Stimulated activated CD8-positive, alpha-beta memory T cell treated with anti-CD3 and anti-CD28 coated beads, Interleukin-4, amount 100 ng/mL, for 24 hours (primary cell): Measurements from ENCODE around the gene ADGRB3.
"Not testable (repeated sequence)": the region's sequence is repeated elsewhere in the genome, so short reads cannot be mapped to it uniquely, and the experiment has no call there.

Source experiments
- DNase-seq: peaks from one replicate; pipeline ENCODE4 v3.0.0-alpha.2; 2020; ENCODE audit warnings: low read depth

The ADGRB3 gene

DNA sequence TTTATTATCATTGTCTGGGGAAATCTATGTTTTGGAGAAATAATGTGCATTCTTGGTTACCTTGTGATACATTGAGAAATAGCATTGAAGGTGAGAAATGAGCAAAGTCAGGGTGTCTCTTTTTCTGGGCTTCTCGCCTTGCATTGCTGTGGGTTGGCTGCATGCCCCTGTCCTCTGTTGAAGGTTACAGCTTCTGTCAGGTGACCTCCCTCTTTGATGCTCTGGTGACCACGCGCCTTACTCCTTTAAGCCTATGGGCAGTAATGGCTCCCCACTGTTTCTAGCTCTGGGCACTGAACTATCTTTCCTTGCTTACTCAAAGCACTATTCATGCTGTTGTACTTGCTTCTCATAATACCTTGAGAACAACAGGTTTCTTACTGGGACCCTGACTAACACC lies 14.6 kb downstream of the ADGRB3 start:
- DNase-seq, result no peak

GRCh38 chr6:68650142-68650541 lies 15.1 kb downstream of the ADGRB3 start:
- DNase-seq, result no peak

DNA sequence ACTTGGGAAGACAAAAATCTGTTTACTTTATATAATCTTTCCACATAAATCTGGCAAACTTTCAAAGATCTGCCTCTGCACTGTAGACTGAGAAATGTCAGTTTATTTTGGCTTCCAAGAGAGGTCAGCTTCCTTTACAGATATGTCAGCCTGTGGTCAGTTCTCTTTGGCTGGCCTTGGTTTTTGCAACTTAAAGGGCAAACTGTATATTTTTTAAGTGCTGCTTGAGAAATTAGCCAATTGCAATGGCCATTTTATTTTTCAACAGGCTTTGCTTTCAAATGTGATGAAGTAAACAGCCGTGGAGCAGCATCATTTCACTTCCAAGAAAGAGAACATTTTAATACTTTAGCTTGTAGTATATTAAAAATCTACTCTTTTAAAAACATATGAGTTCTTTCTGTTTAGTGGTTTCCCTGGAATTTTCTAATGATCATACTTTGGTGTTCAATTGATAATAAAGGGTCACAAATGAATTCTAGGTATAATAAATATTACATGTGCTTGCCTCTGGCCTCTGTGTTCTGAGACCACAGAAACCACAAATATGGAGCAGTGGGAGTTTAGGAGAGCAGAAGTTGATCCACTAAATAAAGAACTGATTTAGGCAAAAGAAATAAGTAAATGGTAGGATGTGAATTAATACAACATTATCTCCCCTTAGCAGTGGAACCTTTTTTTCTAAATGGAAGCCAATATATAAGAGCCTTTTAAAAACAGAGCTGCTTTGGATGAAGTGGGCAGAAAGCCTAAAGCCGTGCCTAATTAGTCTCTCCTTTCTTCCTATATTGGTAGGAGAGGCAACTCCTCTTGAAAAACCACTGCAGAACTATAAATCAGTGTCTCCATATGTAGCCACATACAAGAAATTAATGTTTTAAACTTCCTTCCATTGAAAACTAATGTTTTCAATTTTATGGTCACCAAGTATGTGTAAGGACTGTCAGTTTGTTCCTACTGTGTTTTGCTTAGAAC lies 16.2 kb downstream of the ADGRB3 start:
- no peak for DNase-seq

GRCh38 chr6:68652117-68652536 lies 17.0 kb downstream of the ADGRB3 start:
- no peak for DNase-seq

- DNase-seq, result no peak
Measured at GRCh38 chr6:68653074-68653705, 18.1 kb downstream of the ADGRB3 start.

GRCh38 chr6:68653706-68654089 lies 18.6 kb downstream of the ADGRB3 start:
- DNase-seq, result no peak

GRCh38 chr6:68654134-68654533 lies 19.1 kb downstream of the ADGRB3 start:
- DNase-seq, result no peak

- DNase-seq, result no peak
Measured at GRCh38 chr6:68655028-68655427, 19.9 kb downstream of the ADGRB3 start.

DNA sequence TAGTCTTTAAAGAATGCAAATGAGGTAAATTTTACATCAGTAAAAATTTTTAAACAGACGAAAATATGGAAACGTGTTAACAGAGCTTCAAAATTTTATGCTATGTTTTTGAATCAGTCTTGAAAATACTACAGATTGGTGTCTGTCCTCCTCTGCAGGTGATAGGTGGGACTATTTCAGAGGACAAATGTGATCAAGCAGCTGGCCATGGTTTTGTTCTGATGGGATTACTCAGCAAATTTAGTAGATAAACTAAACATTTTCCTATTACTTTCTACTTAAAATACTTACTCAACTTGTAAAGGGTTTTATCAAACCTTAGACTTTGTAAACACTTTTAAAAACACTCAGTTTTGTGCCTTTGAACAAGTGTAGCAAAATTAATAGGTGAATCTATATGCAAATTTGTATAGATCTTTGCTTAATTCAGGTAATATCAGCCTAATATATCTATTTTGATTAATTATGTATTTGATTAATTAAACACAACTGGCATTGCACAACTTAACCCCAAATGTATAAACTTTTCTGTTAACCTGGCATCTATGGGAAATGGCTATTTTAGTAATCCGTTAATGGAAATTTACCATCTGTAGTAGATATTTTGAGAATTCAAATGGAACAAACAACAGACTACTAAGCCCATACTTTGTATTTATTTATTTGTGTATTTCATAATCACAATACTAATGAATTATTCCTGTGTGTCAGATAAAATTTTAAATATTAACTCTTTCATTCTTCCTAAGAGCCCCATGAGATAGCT lies 22.5 kb downstream of the ADGRB3 start:
- DNase-seq, result no peak

DNA sequence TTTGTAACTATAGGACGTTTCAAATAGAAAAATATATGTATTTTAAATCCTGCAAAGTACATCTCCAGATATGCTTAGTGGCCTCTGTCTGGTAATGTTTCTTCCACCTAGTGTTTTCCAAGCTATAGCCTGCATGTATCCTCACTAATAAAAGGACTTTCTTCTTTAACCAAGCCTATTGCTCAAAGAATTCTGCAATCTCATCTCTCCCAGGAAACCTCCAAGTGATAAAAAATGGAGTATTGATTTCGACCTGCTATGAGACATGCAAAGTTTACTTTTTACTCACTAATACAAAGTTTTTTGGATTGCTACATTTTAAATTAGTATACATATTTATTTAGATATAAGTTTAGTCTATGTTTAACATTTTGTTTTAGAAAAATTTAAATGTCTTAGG lies 23.3 kb downstream of the ADGRB3 start:
- no peak for DNase-seq

DNA sequence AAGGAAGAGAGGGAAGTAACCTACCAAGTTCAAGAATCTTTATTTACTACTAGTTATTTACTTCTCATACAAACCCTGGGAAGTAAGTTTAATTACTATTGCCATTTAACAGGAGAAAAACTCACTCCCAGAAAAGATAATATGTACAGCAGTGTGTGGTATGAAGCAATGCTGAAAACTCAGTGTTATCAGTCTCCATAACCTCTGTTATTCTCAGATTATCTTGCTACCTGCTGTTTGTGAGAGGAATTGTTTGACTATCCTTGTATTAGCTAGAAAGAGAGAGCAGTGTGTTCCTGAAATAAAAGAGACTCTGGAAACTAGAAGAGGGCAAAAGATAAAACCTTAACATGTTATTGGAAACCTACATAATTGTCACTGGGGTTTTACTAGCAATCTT lies 38.2 kb downstream of the ADGRB3 start:
- no peak for DNase-seq

DNA sequence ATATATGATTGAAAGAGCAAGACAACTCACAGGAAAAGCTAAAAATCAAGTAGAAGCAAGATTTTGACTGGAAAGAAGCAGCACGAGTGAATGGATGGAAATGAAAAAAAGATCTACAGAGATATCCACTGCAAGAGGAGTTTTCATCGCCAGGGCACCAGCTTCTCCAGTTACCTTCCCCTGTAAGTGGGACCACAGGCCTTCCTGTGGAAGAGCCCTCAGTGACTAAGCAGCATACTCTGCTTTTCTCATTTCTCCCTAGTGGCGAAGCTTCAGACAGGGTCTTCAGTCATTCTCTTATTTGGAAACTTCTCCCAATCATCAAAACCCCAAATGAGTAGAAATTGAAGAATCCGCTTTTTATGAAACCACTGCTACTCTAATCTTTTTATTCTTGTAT lies 40.5 kb downstream of the ADGRB3 start:
- DNase-seq, result no peak

- not testable (repeated sequence) for DNase-seq
Measured at GRCh38 chr6:68676094-68676493, 41.0 kb downstream of the ADGRB3 start.

DNA sequence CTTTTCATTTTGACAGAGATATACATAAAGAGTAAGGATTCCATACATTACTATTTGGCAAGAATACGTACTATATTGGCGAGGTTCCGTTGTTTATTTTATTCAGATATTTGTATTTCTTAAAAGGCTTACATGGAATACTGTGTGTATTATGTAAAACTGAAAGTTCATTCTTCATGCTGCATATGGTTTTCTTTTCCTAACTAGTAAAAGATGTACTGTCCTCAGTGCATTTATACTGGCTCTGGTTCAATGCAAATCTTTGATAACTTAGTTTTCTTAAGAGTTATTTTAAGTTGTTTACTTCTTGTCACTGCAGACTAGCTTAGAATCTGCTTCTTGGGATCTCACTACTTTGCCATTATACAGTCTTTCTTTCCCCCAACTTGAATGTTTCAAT lies 42.0 kb downstream of the ADGRB3 start:
- DNase-seq, result no peak

DNA sequence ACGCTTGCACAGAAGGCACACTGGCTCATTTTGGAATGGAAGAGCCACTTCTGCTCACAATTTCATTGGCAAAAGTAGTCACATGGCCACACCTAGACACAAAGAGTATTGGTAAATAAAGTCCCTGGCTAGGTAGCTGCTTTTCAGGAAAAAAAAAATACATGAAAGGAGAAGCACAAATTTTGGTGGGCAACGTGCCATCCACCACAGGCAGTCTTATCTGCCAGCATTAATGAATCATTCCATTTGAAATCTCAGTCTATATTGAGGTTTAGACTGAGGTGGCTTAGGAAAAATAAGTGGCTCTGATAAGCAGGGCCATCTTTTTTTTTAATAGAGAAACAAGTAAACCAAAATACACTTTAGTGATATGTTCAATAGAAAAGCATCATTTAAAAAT lies 44.3 kb downstream of the ADGRB3 start:
- no peak for DNase-seq

DNA sequence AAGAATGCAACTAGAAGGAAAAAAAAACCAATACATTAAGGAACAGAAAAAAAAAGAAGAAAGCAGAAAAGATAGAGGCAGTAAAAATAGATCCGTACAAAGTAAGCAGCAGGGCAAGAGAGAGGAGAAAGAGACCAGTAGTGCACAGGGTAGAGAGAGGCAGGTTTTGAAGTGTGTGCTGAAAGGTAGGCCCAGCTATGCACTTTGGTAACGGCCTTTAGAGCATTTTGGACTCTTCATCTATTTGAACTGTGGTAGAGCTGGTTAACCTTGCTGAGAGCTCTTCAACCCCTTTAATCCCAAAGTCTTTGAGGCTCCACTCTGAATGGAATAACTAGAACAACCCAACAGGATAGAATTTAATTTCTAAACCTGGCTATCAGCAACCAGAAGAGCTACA lies 45.2 kb downstream of the ADGRB3 start:
- DNase-seq, result no peak

DNA sequence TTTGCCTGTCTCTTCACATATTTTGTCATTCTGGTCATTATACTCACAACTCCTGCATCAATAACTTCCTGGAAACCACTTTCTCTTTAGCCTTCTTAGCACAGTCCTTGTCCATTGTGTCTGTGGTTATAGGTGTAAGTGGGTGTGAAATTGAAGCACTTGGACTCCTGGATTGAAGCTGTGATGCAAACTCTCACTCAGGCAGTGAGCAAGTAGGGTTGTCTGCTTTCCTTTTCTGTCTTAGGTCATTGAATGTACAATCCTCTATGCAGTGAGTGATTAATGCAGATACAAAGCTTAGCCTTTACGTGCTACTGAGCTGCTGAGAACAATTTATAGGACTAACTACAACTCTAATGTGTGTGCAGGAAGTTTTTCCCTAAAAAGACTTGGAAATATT lies 54.8 kb downstream of the ADGRB3 start:
- DNase-seq, result no peak

- no peak for DNase-seq
Measured at GRCh38 chr6:68691120-68691519, 56.0 kb downstream of the ADGRB3 start.

DNA sequence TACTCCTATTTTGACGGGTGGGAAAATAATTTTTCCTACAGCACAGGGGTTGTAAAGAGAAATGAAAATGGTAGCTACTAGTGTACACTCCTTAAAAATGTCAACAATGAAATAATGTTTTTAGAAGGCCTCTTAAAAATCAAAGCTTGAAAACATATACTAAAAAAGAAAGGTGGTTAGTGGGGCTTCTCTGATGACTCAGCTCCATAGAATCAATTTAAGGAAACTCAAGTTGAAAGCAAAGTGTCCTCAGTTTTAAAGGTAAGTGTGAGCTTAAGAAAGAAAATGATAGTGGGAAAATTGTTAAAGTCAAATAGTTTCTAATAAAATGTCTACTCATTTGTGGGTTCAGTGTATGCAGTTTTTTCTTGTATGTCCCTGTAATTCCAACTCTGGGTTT lies 58.2 kb downstream of the ADGRB3 start:
- no peak for DNase-seq

GRCh38 chr6:68695403-68695802 lies 60.3 kb downstream of the ADGRB3 start:
- no peak for DNase-seq

- DNase-seq, result no peak
Measured at GRCh38 chr6:68695838-68696237, 60.8 kb downstream of the ADGRB3 start.

DNA sequence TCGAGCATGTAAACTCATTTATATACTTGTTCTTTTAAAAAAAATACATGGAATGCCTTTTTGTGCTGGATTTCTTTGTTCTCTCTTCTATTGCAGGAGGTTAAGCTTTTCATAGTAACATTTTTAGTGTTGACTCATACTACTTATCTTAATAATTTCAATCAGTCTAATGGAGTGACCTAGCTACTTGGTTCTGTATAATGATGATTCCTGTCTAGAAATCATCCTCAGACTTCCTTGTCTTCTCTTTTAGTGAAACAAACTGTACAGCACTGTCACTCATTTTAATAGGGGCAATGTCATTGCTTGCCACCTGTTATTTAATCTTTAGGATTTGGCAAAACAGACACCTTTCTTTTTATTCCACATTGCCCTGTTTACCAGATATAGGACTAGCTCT lies 62.3 kb downstream of the ADGRB3 start:
- DNase-seq, result no peak

GRCh38 chr6:68701159-68701558 lies 66.1 kb downstream of the ADGRB3 start:
- no peak for DNase-seq
